ENCODE data around the gene IRF2BP2. TPM values are rescaled to one million over a fixed set of nuclear protein-coding genes. Genes with fewer than 3 reads are reported as not detected.

Gene IRF2BP2
- total RNA-seq, 4 donors from 2014 or later, result 106 to 125 (median 115) TPM

DNA sequence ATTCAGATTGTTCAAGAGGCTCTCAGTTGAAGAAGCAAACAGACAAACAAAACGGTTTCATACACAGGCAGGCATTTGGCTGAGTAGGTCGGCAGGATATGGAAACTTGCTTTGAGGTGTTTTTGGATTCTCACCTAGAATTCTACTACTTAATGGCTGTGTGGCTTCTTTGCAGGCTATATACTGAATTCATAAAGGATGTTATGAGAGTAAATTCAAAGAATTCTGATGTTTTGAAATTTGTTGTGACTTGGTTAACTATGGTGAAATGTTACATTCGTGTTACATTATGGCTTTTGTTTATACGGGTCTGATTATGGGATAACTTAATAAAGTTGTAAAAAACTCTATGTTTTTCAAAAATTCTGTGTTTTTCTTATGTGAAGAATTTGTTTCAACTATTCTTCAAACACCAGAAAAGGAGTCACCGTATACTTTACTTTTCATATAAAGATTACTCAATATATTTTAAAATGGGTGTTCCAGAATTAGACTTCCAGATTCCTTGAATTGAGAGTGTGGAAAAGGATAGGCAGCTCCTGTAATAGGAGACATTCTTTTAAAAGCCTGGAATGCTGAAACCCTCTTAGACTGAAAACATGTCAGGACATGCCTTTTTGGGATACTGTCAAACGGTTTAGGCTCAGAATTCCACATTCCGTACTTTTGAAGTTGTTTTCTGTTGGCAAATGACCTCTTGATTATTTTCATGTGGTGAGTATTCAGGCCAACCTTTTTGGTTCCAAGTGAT lies 8.2 kb upstream of the IRF2BP2 start:
- H3K27ac ChIP-seq, result peak overlapping the region; percentile 50 to 71 (median 53)
- no peaks in the 10 kb centered on the region for H3K9me3 ChIP-seq
- 61 to 65% methylated on average over 7 of the region's 7 CpGs for WGBS, 2 donors
- no peaks in the 10 kb centered on the region for H3K27me3 ChIP-seq
- DNase-seq, result no peak
- no peak overlapping the region for H3K4me3 ChIP-seq (replicated peaks in 1 of 3)
- no peaks in the 10 kb centered on the region for H3K36me3 ChIP-seq
- TF ChIP-seq POLR2A (IDR thresholded peaks at IDR 0.05), result no peak
- TF ChIP-seq, protein P1, sequence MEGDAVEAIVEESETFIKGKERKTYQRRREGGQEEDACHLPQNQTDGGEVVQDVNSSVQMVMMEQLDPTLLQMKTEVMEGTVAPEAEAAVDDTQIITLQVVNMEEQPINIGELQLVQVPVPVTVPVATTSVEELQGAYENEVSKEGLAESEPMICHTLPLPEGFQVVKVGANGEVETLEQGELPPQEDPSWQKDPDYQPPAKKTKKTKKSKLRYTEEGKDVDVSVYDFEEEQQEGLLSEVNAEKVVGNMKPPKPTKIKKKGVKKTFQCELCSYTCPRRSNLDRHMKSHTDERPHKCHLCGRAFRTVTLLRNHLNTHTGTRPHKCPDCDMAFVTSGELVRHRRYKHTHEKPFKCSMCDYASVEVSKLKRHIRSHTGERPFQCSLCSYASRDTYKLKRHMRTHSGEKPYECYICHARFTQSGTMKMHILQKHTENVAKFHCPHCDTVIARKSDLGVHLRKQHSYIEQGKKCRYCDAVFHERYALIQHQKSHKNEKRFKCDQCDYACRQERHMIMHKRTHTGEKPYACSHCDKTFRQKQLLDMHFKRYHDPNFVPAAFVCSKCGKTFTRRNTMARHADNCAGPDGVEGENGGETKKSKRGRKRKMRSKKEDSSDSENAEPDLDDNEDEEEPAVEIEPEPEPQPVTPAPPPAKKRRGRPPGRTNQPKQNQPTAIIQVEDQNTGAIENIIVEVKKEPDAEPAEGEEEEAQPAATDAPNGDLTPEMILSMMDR (IDR thresholded peaks at IDR 0.05), result no peak
- intact Hi-C loops (cut with DNase I), result loop anchor here (10.0 kb wide), 1 partner anchor 367 kb away; no protein-coding TSS in a partner anchor
- H3K4me1 ChIP-seq, result peaks cover 30 to 54% of the 10 kb centered on the region in 2 donors

DNA sequence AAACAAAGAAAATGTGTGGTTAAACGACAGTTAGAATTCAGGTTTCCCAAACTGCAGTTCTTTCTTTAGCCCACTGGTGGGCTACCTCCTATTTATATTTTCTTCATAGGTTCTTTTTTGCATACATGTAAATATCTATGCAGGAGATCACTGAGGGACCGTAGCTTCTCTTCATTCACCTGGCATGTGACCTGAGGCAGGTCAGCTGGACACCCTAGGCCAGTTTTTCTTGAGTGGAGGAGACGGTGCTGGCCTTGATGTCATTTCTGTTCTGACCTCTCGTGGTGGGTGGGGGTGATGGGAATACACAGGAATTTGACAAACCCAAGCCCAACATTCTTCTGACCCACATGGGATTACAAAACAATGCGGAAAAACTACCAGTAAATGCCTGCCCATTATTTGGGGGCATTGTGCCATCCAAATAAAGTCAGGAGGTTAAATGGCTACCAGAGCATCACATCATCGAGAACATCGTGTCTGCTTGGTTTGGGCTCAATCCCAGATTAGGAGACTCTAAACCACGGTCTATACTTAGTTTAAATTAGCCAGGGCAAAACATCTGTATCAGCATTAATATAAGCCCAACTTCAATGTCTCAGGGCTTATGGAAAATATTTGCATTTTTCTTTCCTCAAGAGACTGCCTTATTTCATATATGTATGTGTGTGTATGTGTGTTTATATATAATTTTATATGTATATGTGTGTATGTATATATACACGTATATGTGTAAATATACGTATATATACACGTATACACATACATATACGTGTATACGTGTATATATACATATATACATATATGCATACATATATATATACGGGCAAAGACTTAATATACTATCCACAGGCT lies 7.4 kb upstream of the IRF2BP2 start:
- intact Hi-C loops (cut with DNase I), result loop anchor here (10.0 kb wide), 1 partner anchor 367 kb away; no protein-coding TSS in a partner anchor
- 82 to 90% methylated on average over 14 of the region's 14 CpGs for WGBS, 2 donors

DNA sequence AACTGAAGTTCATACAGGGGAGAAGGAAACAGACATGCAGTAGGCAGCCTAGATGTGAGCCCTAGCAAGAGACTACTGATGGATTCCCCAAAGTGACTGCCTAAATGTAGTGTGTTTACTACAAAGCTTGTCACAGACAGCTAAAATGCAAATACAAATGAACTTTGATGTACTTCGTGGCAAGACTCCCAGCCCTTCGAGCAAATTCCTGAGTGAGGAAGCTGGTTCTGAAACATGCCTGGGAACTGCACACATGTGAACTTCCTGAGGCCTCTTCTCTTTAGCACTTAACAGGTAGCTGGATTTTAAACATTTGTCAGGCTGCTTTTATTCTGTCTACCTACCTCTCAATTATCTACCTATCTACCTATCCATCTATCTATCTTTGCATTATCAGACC lies 6.7 kb upstream of the IRF2BP2 start:
- peaks cover 43 to 67% of the 10 kb centered on the region in 2 donors for H3K4me1 ChIP-seq
- H3K4me3 ChIP-seq (replicated peaks in 1 of 3), result no peak overlapping the region
- no peaks in the 10 kb centered on the region for H3K36me3 ChIP-seq
- TF ChIP-seq, protein P1 (IDR thresholded peaks at IDR 0.05), result no peak
- TF ChIP-seq POLR2A (IDR thresholded peaks at IDR 0.05), result no peak
- no peak for DNase-seq
- no peaks in the 10 kb centered on the region for H3K9me3 ChIP-seq
- 22 to 32% methylated on average over 2 of the region's 2 CpGs for WGBS, 2 donors
- no peak overlapping the region for H3K27ac ChIP-seq
- H3K27me3 ChIP-seq, result no peaks in the 10 kb centered on the region
- intact Hi-C loops (cut with DNase I), result loop anchor here (10.0 kb wide), 1 partner anchor 368 kb away; no protein-coding TSS in a partner anchor

More for the DNA sequence above, 7.4 kb upstream of the IRF2BP2 start:
- Histone ChIP-seq H3K9me3 (no peaks in the 10 kb centered on the region), H3K4me1 (peaks cover 36 to 62% of the 10 kb centered on the region in 2 donors), H3K4me3 (replicated peaks in 1 of 3) (no peak overlapping the region), H3K36me3 (no peaks in the 10 kb centered on the region), H3K27me3 (no peaks in the 10 kb centered on the region), H3K27ac (peak overlapping the region in 2 of 3 donors; percentile 50 to 71)
- TF ChIP-seq, protein P1 (IDR thresholded peaks at IDR 0.05), result no peak
- TF ChIP-seq POLR2A (IDR thresholded peaks at IDR 0.05), result no peak
- no peak for DNase-seq

DNA sequence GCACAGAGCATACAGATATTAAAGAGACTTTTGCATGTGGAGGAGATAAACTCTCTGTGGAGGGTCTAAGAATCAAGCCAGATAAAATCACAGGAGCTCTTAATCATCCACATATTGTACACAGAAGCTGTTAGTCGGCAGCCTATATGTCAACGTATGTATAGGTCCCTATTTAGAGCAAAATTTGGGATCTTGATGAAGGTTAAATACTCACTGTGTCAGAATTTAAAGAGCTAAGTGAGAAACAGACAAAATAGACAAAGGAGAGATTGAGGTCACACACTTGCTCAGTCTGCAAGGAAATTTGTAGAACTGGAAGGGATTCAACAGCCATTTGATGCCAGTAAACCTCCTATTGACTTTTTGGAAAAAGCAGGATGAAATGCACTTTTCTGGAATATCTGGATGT lies 4.1 kb upstream of the IRF2BP2 start:
- TF ChIP-seq, protein P1 (IDR thresholded peaks at IDR 0.05), result no peak
- TF ChIP-seq POLR2A (IDR thresholded peaks at IDR 0.05), result no peak
- no peaks in the 10 kb centered on the region for H3K9me3 ChIP-seq
- H3K4me3 ChIP-seq (replicated peaks in 1 of 3), result no peak overlapping the region
- intact Hi-C loops (cut with DNase I), result loop anchor here (5.0 to 10.0 kb wide), 2 partner anchors 371 to 468 kb away; no protein-coding TSS in a partner anchor
- H3K27me3 ChIP-seq, result no peaks in the 10 kb centered on the region
- H3K36me3 ChIP-seq, result peaks cover 0 to 1% of the 10 kb centered on the region in 2 donors
- H3K27ac ChIP-seq, result peak overlapping the region; percentile 99 to 100 (median 100)
- WGBS, 2 donors, result 44 to 54% methylated on average over 2 of the region's 2 CpGs
- no peak for DNase-seq
- H3K4me1 ChIP-seq, result peaks cover 47 to 60% of the 10 kb centered on the region in 2 donors

All from thyroid gland (tissue), 4 donors.